Measurements from ENCODE around the gene POMZP3.
"Not testable (repeated sequence)": the region's sequence is repeated elsewhere in the genome, so short reads cannot be mapped to it uniquely, and the experiment has no call there.

POMZP3 gene

DNA sequence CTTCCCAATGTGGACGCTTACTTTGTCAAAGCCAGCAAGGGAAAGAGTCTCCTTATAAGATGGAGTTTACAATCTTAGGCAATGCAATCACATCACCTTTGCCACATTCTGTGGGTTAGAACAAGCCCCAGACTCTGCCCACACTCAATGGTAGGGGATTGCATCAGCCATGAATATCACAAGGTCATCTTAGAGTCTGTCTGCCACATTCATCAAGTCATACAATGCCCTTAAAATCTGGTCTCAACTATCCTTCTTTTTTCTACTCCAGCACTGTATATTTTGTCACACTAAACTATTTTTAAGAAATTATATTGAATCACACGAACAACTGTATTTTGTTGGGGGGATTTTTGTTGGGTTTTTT is 27.0 kb downstream of the POMZP3 start:
- peaks cover 41% of the 10 kb centered on the region for H3K4me1 Mint-ChIP-seq
- H3K27ac Mint-ChIP-seq, H3K4me3 Mint-ChIP-seq, H3K36me3 Mint-ChIP-seq, DNase-seq, H3K9me3 Mint-ChIP-seq, CTCF ChIA-PET, H3K27me3 Mint-ChIP-seq: not testable (repeated sequence)

DNA sequence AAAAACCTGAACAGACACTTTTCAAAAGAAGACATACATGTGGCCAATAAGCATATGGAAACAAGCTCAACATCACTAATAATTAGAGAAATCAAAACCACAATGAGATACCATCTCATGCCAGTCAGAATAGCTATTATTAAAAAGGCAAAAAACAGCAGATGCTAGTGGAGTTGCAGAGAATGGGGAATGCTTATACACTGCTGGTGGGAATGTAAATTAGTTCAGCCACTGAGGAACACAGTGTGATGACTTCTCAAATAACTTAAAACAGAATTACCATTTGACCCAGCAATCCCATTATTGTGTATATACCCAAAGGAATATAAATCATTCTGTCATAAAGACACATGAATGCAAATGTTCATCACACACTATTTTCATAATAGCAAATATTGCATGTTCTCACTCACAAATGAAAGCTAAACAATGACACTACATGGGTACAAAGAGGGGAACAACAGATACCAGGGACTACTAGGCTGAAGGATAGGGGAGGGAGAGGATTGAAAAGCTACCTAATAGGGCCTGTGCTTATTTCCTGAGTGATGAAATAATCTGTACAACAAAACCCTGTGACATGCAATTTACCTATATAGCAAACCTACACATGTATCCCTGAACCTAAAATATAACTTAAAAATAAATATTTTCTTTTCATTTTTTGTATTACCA is 28.4 kb downstream of the POMZP3 start:
- Mint-ChIP-seq H3K4me1 (peaks cover 43% of the 10 kb centered on the region), H3K36me3 (peaks cover 13% of the 10 kb centered on the region)
- H3K27ac Mint-ChIP-seq, H3K9me3 Mint-ChIP-seq, H3K4me3 Mint-ChIP-seq, DNase-seq, CTCF ChIA-PET, H3K27me3 Mint-ChIP-seq: not testable (repeated sequence)

DNA sequence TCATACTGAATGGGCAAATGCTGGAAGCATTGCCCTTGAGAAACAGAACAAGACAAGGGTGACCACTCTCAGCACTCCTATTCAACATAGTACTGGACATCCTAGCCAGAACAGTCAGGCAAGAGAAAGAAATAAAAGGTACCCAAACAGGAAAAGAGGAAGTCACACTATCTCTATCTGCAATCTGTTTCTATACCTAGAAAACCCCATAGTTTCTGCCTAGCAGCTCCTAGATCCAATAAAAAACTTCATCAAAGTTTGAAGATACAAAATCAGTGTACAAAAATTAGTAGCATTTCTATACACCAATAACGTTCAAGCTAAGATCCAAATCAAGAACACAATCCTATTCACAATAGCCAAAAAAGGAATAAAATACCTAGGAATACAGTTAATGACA is 29.8 kb downstream of the POMZP3 start:
- Mint-ChIP-seq H3K36me3 (peaks cover 15% of the 10 kb centered on the region), H3K4me1 (peaks cover 43% of the 10 kb centered on the region), H3K27ac (peak overlapping the region; percentile 69)
- H3K4me3 Mint-ChIP-seq, CTCF ChIA-PET, H3K27me3 Mint-ChIP-seq, H3K9me3 Mint-ChIP-seq, DNase-seq: not testable (repeated sequence)

DNA sequence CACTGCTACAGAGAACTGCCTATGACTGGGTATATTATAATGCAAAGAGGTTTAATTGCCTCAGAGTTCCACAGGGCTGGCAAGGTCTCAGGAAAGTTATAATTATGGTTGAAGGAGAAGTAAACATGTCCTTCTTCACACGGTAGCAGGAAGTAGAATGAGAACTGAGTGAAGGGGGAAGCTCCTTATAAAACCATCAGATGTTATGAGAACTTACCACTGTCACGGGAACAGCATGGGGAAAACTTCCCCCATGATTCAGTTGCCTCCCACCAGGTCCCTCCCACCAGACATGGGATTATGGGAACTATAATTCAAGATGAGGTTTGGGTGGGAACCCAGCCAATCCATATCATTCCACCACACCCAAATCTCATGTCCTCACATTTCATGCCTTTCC is 34.4 kb downstream of the POMZP3 start:
- H3K27ac Mint-ChIP-seq, H3K27me3 Mint-ChIP-seq, CTCF ChIA-PET, H3K9me3 Mint-ChIP-seq, DNase-seq, H3K4me3 Mint-ChIP-seq: not testable (repeated sequence)
- H3K36me3 Mint-ChIP-seq, result peaks cover 23% of the 10 kb centered on the region
- peaks cover 42% of the 10 kb centered on the region for H3K4me1 Mint-ChIP-seq

DNA sequence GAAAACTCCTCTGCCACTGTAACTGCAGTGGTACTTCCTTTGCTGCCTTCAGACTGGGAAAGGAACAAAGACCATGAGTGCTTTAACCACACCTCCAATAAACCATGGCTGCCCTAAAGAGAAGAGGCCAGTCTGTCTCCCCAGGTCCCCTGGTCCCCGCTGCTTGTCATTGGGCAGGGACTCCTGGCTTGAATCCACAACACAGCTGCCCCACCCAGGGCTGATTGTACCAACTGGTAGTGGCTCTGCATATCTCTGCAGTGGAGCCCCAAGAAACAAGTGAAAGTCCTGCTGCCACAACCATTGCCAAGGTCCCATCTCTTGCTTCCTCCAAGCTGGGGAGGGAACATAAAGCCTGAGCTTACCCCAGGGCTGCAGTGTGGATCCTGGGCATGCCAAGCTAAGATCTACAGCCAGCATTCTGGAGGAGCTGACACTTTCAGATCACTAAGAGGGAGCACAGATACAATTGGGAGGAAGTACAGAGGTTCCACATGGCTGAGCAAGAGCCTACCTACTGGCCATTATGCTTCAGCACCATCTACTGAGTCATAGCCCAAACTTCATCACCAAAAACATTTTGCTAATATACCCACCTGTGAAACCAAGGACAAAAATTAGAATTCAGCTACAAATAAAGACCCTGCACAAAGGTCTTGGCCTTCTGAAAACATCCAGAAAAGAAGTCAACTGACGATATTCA is 35.3 kb downstream of the POMZP3 start:
- H3K27me3 Mint-ChIP-seq, DNase-seq, H3K9me3 Mint-ChIP-seq, CTCF ChIA-PET, H3K4me3 Mint-ChIP-seq, H3K27ac Mint-ChIP-seq: not testable (repeated sequence)
- peaks cover 41% of the 10 kb centered on the region for H3K4me1 Mint-ChIP-seq
- peaks cover 23% of the 10 kb centered on the region for H3K36me3 Mint-ChIP-seq

DNA sequence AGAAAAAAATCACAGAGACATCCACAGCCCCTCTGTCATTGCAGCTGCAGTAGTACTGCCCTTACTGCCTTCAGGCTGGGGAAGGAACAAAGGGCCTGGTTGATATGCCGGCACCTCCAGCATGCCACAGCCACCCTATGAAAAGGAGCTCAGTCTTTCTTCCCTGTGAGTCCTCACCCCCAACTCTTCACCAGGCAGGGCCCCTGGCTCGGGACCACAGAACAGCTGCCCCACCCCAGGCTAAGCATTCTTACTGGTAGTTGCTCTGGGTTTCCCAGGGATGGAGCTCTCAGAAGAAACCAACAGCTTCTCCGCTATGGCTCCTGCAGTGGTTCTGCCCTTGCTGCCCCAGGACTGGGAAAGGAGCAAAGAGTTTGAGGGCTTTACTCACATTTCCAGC is 36.0 kb downstream of the POMZP3 start:
- H3K27me3 Mint-ChIP-seq, H3K27ac Mint-ChIP-seq, H3K9me3 Mint-ChIP-seq, CTCF ChIA-PET, DNase-seq, H3K4me3 Mint-ChIP-seq: not testable (repeated sequence)
- Mint-ChIP-seq H3K36me3 (peaks cover 21% of the 10 kb centered on the region), H3K4me1 (peaks cover 38% of the 10 kb centered on the region)

DNA sequence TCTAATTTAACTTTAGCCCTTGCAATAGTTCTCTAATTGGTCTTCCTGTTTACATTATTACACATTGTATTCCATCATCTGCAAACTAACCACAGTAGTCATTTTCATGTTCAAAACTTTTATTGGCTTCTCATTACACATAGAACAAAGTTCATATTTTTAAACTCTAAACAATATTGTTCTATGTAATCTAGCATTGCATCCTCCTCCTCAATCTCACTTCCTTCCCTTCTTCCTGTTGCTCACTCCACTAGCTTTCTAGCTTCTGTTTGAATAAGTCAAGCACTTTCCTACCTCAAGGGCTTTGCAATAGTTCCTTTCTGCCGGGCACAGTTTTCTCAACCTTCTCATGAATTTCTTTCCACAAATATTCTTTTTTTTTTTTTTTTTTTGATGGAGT is 38.5 kb downstream of the POMZP3 start:
- CTCF ChIA-PET, H3K27me3 Mint-ChIP-seq, DNase-seq, H3K27ac Mint-ChIP-seq, H3K4me3 Mint-ChIP-seq, H3K9me3 Mint-ChIP-seq: not testable (repeated sequence)
- Mint-ChIP-seq H3K36me3 (peaks cover 12% of the 10 kb centered on the region), H3K4me1 (peaks cover 35% of the 10 kb centered on the region)

DNA sequence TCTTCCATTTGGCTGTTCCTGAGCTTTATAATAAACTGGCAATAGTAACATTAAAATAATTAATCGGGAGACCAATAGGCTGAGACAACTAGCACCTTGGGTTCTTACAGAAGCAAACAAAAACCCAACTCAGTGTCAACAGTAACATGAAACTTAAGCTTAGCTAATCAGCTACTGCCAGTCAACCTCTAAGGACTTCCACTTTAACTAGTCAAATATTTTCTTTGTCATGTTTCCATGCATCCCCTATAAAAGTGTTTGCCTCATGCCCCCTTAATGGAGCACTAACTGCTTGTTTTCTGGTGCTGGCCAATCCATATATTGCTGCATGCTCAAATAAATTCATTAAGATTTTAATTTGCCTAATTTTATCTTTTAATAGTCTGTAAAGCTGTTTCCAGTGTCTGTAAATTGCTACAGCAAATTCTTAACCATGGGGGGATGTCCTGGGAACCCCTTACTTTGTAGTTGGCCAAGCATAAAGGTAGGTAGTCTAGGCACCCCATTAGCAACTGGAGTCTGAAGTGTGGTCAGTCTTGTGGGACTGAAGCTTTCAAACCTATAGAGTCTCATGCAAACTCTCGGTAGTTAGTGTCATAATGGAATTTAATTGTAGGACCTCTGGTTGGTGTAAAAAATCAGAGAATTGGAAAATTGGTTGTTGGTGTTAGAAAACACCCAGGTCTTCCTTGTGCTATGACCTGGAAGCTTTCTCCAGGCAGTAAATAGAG is 40.3 kb downstream of the POMZP3 start:
- H3K9me3 Mint-ChIP-seq, H3K36me3 Mint-ChIP-seq, H3K27ac Mint-ChIP-seq, H3K27me3 Mint-ChIP-seq, CTCF ChIA-PET, H3K4me3 Mint-ChIP-seq, DNase-seq: not testable (repeated sequence)
- H3K4me1 Mint-ChIP-seq, result peaks cover 43% of the 10 kb centered on the region

DNA sequence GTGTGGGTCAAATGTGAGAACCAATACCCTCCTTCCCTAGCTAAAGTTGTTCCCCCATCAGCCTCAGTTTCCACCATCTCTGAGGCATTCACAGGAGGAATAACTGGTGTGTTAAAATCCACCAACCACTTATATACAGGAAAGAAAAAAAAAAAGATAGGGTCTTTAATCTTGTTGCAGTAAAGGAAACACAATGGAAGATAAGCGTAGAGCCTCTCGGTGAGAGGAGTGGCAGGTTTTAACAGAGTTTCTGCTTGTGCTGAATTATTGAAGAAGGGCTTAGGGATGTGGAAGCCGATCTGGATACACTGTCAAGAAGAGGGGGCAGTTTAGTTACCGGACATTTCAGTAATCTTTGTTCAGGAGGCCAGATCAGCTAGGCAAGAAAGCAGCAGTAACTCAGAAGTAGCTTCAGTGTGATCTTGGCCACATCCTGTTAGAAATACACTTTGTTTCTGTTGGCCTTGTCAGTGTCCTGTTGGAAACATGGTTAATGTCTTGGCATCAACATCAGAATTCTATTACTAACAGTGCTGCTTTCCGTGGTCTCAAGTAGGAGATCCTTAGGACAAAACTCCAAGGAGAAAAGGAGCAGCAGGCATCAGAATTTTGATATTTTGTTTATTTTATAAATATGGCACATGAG is 43.3 kb downstream of the POMZP3 start:
- H3K27me3 Mint-ChIP-seq, CTCF ChIA-PET, H3K9me3 Mint-ChIP-seq, H3K36me3 Mint-ChIP-seq, DNase-seq: not testable (repeated sequence)
- H3K27ac Mint-ChIP-seq, result peak overlapping the region; percentile 76
- peak overlapping the region; percentile 25 for H3K4me3 Mint-ChIP-seq
- H3K4me1 Mint-ChIP-seq, result peaks cover 37% of the 10 kb centered on the region

DNA sequence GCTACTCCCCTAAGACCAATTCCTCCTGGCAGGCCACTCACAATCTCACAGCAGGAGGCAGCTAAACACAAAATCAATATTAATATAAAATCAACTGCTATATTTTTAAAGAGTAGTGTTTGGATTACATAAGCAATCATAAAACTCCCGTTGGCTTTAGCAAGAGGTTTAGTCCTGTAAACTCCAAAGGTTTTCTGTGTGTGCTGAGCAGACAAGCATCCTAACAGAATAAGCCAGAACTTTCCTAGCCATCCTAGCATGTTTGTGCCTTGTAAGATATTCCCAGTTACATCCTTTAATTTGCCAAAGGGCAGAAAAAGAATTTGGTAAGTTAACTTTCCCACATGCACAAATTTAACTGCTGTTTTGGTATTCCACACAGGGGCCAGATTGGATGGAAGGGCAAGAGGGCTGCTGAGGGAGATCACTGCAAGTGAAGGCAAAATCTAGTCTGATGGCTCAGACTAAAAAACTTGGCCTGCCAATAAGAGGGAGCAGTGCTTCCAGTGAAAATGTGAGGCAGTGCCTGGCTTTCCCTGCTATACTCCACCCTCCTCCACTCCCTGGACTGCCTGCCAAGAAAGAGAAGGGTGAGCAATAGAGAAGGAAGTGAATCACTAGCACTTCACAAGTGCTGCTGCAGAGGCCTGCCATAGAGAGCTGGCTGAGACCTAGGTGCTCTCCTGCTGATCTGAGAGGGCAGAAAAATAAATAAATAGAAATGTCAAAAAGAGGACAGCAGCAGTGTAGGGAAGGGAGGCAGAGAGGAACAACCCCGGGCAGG is 44.0 kb downstream of the POMZP3 start:
- Mint-ChIP-seq H3K27ac (peak overlapping the region; percentile 76), H3K4me1 (peaks cover 31% of the 10 kb centered on the region)
- not testable (repeated sequence) for H3K36me3 Mint-ChIP-seq

DNA sequence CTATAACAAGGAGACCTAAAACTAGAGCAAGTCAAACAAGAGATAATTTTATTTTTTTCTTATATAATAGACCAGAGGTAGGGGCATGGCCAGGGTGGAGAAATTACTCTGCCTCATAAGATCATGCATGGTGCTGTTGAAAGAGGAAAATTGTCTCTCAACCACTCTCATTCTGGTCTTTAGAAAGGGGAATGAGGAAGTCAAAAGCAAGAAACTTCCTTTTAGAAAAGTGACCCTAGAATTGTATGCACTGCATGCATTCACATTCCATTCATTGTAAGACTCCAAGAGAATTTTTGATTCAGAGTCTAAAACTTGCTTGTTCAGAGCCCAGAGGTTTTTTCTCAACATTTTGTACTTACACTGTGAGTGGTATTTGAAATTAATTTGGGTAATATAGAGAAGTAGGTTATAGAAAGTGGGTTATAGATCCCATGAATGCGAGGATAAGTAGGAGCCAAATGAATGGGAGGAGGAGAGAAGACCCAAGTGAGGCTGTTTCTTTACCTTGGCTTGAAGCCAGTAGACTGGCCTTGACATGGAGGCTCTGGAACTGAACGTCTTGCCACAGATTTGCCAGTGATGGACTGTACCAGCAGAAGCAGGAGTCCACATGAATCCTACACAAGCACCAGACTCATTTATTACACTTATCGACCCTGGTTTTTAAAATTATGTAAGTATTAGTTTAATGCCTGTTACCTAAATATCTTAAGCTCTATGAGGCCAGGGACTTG is 51.0 kb downstream of the POMZP3 start:
- H3K4me3 Mint-ChIP-seq, DNase-seq, H3K27me3 Mint-ChIP-seq, H3K9me3 Mint-ChIP-seq, H3K4me1 Mint-ChIP-seq, H3K27ac Mint-ChIP-seq, CTCF ChIA-PET: not testable (repeated sequence)
- peaks cover 10% of the 10 kb centered on the region for H3K36me3 Mint-ChIP-seq

More for the DNA sequence above, 44.0 kb downstream of the POMZP3 start:
- DNase-seq, H3K27me3 Mint-ChIP-seq, CTCF ChIA-PET, H3K9me3 Mint-ChIP-seq: not testable (repeated sequence)
- peak overlapping the region; percentile 20 for H3K4me3 Mint-ChIP-seq

DNA sequence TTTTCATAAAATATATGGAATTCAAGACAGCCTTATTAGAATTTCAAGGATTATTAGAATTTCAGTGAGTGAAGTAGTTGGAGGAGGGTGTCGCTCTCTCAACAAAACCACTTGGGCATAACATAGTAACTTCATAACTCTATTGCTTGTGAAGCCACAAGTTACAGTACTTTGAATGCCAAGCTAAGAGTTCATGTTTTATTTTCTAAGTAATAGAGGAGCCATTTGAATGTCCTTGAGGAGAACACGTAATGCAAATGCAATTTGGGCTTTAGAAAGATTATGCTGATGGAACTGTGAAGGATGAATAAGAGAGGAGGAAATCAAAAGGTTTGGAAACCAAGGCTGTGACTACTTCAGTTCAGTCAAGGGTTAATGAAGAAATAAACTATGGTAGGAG is 51.6 kb downstream of the POMZP3 start:
- H3K4me3 Mint-ChIP-seq, H3K9me3 Mint-ChIP-seq, H3K27ac Mint-ChIP-seq, DNase-seq, H3K4me1 Mint-ChIP-seq, H3K27me3 Mint-ChIP-seq, CTCF ChIA-PET: not testable (repeated sequence)
- peaks cover 11% of the 10 kb centered on the region for H3K36me3 Mint-ChIP-seq

DNA sequence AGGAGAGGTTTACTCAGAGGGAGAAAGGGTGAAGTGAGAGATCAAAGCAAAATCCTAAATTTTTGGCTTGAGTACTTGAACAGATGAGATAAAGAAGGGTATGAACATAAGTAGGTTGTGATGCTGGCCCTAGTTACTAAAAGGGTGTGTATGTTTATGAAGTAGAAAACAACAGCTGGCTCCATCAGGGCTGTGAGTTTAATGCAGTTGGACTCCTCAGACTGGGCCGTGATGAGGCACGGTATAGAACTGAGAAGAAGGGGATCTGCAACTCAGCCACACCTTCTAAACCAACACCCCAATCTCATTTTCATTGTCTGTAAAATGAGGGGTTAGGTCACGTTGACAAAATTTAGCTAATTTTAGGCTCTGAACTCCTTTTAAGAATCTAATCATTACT is 54.8 kb downstream of the POMZP3 start:
- H3K36me3 Mint-ChIP-seq, result peaks cover 14% of the 10 kb centered on the region
- H3K27me3 Mint-ChIP-seq, DNase-seq, H3K27ac Mint-ChIP-seq, H3K9me3 Mint-ChIP-seq, H3K4me1 Mint-ChIP-seq, H3K4me3 Mint-ChIP-seq, CTCF ChIA-PET: not testable (repeated sequence)

Data from activated naive CD4-positive, alpha-beta T cell treated with anti-CD3 and anti-CD28 coated beads, Interleukin-2, amount 10 ng/mL, durations not matched to agents 7 days and 5 days (primary cell).